CD1c-positive myeloid dendritic cell (primary cell): ENCODE data around the gene POLR1E.

Source experiments
- DNase-seq: peaks from one replicate; pipeline ENCODE4 v3.0.0-alpha.2; 2016; ENCODE audit errors: extremely low spot score

POLR1E gene

GRCh38 chr9:37485389-37486255, at the start of gene POLR1E:
POLR1E (plus strand) TSS chr9:37485948; CDS start chr9:37486048, 100 bp downstream.
- DNase-seq: peak; percentile 98

GRCh38 chr9:37436540-37436939, 49.2 kb upstream of the POLR1E start:
- DNase-seq: no peak

GRCh38 chr9:37437010-37437409, 48.7 kb upstream of the POLR1E start:
- DNase-seq: no peak

DNA sequence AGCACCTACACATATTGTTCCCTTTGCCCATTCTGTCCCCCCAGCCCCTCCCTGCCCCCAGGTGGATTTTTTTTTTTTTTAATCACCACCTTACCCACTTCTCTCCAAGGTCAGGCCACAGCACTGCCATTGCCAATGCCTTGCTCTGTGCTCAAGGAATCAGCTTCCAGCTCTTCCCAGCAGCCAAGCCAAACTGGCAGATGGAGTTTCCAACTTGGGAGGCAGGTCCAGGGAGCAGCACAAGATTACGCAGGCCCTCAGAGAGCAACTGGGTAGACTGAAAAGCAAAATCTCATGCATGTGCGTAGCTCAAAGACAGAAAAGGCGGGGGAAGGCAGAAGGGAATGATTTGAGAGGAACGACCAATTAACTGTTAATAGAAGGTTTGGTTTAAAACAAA, 48.1 kb upstream of the POLR1E start:
- DNase-seq: no peak

DNA sequence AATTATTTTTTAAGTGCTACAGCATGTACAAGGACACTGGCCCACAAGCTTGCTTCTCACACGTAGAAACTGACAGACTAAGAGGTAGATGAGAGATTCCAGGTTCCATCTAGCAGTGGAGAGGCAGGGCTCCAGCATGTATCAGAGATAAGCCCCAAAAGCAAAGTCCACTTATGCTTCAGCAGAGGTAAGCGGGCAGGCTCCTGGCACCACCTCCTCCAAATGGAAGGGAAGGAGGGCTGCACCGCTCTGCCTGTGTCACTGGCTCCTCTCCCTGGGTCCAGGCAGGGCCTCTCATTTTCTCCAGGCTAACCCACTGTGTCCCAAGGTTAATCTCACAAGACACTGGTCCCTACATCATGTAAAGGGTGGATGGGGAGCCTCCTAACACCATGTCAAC, 47.4 kb upstream of the POLR1E start:
- DNase-seq: no peak

- DNase-seq: no peak
Observed at GRCh38 chr9:37441776-37442370, 43.9 kb upstream of the POLR1E start.

DNA sequence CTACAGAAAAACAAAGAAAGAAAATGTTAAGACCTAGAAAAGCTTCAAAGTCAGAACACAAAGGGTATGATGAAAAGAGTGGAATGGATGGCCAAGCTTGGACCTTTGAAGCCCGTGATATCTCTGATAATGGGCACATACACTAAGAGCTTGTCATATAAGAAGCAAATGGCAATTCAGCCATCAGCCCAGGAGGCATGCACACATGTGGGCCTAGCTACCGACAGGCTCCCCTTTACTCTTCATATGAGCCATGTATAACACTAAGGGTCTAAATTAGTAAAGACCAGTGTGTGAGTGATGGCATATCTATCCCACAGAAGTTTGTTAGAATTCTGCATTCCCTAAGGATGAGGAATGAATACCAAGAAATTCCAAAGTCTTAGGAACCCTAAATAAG, 43.2 kb upstream of the POLR1E start:
- DNase-seq: no peak

DNA sequence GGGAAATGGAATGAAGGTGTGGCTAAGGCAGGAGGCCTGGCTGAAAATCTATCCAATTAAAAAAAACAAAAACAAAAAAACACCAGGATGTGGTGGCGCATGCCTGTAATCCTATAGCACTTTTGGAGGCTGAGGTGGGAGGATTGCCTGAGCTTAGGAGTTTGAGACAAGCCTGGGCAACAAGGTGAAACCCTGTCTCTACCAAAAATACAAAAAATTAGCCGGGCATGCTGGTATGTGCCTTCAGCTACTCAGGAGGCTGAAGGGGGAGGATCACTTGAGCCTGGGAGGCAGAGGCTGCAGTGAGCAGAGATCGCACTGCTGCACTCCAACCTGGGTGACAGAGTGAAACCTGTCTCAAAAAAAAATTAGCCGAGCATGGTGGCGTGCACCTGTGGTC, 42.2 kb upstream of the POLR1E start:
- DNase-seq: no peak

DNA sequence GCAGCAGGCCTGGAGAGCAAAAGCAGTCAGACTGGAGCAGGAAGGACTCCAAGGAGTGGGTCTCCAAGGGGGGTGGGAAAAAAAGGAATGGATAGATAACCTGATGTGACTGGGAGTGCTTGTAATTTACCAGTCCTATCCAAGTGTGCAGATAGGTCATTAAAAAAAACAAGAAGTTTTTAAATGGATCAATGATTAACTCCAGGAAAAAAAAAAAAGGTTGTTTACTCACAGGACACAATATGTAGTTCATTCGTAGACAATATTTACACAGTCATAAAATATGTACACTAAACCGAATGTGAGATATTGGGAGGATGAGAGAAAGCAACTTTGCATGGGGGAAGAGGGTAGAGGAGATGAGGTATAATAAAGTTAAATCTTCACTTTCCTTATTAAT, 40.9 kb upstream of the POLR1E start:
- no peak for DNase-seq

- DNase-seq: no peak
Observed at GRCh38 chr9:37445832-37446231, 39.9 kb upstream of the POLR1E start.

DNA sequence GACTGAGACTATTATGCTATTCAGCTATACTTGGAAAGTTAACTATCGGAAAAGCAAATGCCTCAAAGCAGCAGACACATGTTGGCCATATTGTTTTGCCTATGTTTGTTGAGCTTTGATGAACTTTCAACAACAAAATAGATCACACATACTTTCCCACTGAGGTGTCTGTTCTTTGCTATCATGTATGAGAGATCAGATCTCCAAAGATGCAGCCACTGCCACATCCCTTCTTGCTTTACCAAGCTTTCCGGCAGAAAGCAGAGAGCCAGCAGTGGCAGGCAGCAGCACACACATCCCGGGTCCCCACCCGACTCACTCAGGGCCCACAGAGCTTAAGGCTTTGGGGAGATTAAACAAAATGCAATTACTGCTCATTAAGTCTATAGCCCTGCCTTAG, 39.3 kb upstream of the POLR1E start:
- no peak for DNase-seq

GRCh38 chr9:37447111-37447510, 38.6 kb upstream of the POLR1E start:
- DNase-seq: no peak

DNA sequence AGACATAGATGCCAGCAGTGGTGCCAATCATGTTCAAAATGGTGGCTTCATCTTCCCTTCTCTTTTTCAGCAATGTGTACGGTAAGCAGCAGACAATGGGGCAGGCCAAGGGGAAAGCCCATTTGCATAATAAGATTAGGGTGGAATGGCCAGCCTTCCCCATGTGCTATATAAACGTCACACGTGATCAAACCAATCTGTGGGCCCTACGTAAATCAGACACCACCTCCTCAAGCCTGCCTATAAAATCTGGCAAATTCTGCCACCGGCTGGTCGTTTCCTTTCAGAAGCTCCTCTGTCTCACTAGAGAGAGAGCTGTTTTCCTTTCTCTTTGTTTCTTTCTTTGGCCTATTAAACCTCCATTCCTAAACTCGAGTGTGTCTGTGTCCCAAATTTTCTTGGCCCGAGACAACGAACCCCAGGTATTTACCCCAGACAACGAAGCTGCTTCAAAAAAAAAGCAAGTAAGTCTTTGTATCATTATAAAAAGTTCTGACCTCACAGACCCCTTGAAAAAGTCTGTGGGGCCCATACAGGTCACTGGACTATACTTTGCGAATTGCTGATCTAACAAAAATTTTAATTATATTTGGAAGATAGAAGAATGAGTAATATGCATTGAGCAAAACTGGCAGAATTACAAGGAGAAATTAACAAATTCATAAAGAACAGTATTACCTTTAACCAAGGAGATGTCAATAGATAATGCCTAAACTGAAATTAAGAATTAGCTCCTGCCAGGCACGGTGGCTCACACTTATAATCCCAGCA, 35.7 kb upstream of the POLR1E start:
- DNase-seq: no peak

GRCh38 chr9:37451628-37452027, 34.1 kb upstream of the POLR1E start:
- no peak for DNase-seq

DNA sequence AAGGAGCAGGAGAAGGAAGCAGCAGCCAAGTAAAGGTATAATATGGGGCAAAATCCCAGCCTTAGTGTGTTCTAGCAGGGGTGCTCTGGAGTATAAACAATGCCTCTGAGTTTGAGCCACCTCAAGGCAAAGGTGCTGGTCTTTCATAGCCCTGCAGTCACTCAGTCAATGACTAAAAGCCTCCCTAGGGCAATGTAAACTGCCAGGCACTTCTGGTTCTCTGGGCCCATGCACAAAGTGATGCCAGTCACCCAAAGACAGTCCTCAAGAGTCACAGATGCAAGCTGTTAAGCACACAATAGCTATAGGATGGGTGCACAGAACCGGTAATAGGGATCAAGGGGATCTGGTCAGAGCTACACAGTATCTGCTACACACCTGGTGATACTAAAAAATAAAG, 33.1 kb upstream of the POLR1E start:
- DNase-seq: no peak

- no peak for DNase-seq
Observed at GRCh38 chr9:37453827-37454226, 31.9 kb upstream of the POLR1E start.

DNA sequence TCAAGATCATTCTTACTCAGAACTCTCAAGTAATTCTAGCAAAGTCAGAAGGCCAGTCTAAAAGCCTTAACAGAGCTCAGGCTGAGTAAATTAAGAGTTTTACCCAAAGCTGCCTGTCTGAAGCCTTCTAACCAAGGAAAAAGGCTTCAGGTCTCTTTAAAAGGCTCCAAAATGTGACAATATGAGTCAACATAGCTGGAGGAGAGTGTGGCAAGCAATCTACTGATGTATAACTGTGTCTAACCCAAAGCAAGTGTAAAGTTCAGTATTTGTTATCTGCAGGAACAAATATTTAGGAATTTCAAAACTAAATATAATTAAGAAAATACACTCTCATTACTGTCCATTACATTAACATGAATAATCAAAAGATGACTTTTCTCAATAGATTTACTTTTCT, 31.5 kb upstream of the POLR1E start:
- DNase-seq: no peak

DNA sequence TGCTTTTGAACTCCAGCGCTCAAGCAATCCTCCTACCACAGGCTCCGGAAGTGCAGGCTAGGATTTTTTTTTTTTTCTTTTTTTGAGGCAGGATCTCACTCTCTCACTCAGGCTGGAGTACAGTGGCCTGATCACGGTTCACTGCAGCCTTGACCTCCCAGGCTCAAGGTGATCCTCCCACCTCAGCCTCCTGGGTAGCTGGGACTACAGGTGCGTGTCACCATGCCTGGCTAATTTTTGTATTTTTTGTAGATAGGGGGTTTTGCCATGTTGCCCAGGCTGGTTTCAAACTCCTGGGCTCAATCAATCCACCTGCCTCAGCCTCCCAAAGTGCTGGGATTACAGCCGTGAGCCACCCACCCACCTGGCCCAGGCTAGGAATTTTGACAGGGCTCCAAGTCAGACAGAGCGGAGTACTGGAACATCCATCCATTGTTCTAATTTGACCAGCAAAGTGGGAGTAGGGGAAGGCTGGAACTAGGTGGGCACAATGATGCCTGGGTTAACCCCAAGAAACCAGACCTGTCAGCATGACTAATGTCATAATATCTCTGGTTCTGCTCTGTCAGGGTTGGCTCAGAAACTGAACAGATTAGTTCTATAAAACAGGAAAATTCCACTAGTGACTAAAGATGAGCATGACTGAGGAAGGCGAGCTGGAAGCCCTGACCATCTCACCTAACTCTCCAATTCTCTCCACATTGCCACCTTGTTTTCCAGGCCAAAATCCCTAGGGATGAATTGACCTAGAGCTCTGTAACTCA, 29.7 kb upstream of the POLR1E start:
- DNase-seq: no peak

DNA sequence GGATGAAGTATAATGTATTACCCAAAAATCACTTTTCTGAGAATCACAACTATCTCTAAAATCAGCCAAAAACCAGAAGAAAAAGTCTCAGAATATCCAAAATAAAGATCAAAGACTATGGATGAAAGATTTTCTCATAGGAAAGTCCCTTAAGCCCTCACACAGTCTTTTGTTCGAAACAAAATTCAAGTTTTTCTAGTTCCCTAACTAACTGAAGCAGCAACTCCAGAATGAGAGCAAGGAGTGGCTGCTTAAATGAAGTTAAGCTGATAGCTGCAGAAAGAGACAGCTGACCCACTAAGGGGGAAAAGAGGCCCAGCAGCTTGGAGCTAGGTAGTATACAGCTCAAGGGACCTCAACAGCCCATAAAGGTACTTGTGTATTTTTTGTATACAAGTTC, 28.9 kb upstream of the POLR1E start:
- no peak for DNase-seq

GRCh38 chr9:37464006-37464405, 21.7 kb upstream of the POLR1E start:
- DNase-seq: no peak

- no peak for DNase-seq
Observed at GRCh38 chr9:37464426-37465248, 21.1 kb upstream of the POLR1E start.
